Esophagus muscularis mucosa (tissue), 4 donors: ENCODE data around the gene CYB5R2. TPM values are rescaled to one million over a fixed set of nuclear protein-coding genes. Genes with fewer than 3 reads are reported as not detected.

Experiments used
- DNase-seq: peaks from one replicate; pipeline ENCODE4 v3.0.0-alpha.2; 2017; ENCODE audit errors: extremely low spot score
- H3K27ac ChIP-seq, 4 donors: fragments of 200-600 bp; sonication (generic); replicated peaks in 1 of 4; 1 replicate in 3 of 4; 2 replicates in 1 of 4; pipeline ENCODE4 v1.5.1; 2016 to 2019; ENCODE audit warnings: mild to moderate bottlenecking in 1 of 4
- H3K27me3 ChIP-seq, 4 donors: fragments of 200-600 bp; sonication (generic); one replicate each; pipeline versions ENCODE4 v1.5.1 to v1.6.0; 2016 to 2019
- H3K36me3 ChIP-seq, 4 donors: fragments of 200-600 bp; sonication (generic); one replicate each; pipeline ENCODE4 v1.5.1; 2016 to 2019
- H3K4me1 ChIP-seq, 4 donors: fragments of 200-600 bp; sonication (generic); one replicate each; pipeline ENCODE4 v1.5.1; 2016 to 2019
- H3K4me3 ChIP-seq, 4 donors: fragments of 200-600 bp; sonication (generic); 1 replicate in 2 of 4; 2 replicates in 2 of 4; pipeline ENCODE4 v1.5.1; 2016 to 2019; ENCODE audit warnings: mild to moderate bottlenecking in 4 of 4, moderate library complexity in 1 of 4
- H3K9me3 ChIP-seq, 4 donors: fragments of 200-600 bp; sonication (generic); 1 replicate in 3 of 4; 2 replicates in 1 of 4; pipeline ENCODE4 v1.5.1; 2016 to 2019
- CTCF ChIP-seq, 3 experiments: fragments of 200-600 bp in 2 of 3; fragments of 450-650 bp in 1 of 3; sonication (generic) in 2 of 3; IDR thresholded peaks; one replicate each; pipeline ENCODE4 v1.5.1; 2017 to 2019; ENCODE audit warnings: antibody characterized with exemption in 3 of 3, mild to moderate bottlenecking in 2 of 3, moderate library complexity in 1 of 3
- EP300 ChIP-seq: sonication (generic); formaldehyde crosslinking; IDR thresholded peaks from one replicate; pipeline ENCODE4 v1.6.1; 2017; ENCODE audit warnings: antibody characterized with exemption
- POLR2A ChIP-seq: fragments of 450-650 bp; IDR thresholded peaks from one replicate; pipeline ENCODE4 v1.6.1; 2017; ENCODE audit warnings: antibody characterized with exemption, moderate library complexity, mild to moderate bottlenecking, low read depth
- POLR2AphosphoS5 ChIP-seq, 2 donors: sonication (generic); formaldehyde crosslinking; IDR thresholded peaks; one replicate each; pipeline ENCODE4 v1.6.1; 2017; ENCODE audit warnings: antibody characterized with exemption in 2 of 2
- WGBS: methylation state at CpG from one replicate; pipeline ENCODE4 v1.1.5; 2018; 5-methylcytosine and 5-hydroxymethylcytosine counted together
- intact Hi-C: fragments of 100-400 bp; cut with DNase I; formaldehyde crosslinking; loops from one replicate; pipeline ENCODE4 v1.15.1; 2023
- total RNA-seq, 4 donors: library from RNA; depleted of rRNA; stranded (reverse); fragments of >200 nt; gene quantifications; one replicate each; pipeline versions ENCODE4 v1.1.0 to v1.2.1, GENCODE V29; 2016

The CYB5R2 gene
- 1 to 10 TPM; 2.2 to 4.2 (median 2.6) TPM for total RNA-seq

- Histone ChIP-seq H3K9me3 (no peaks in the 10 kb centered on the region), H3K27ac (peak within 1 kb of the TSS; percentile 34 to 71 (median 57)), H3K36me3 (no peaks in the 10 kb centered on the region), H3K4me1 (peaks cover 14 to 20% (median 18%) of the 10 kb centered on the region in 4 donors), H3K4me3 (peak within 1 kb of the TSS; percentile 52 to 62 (median 56)), H3K27me3 (peaks cover 0 to 48% (median 6%) of the 10 kb centered on the region in 4 donors)
- WGBS: 33% methylated on average over 8 of the region's 40 CpGs
- intact Hi-C loops: no loop called here
- no peak for TF ChIP-seq EP300
- peak in 1 of 2 donors; percentile 29 for TF ChIP-seq POLR2AphosphoS5 (IDR thresholded peaks at IDR 0.05)
- DNase-seq: no peak
Observed at GRCh38 chr11:7672960-7673723, at the start of gene CYB5R2. CYB5R2 (minus strand) TSS chr11:7673500; CDS start chr11:7672825, 675 bp downstream.

DNA sequence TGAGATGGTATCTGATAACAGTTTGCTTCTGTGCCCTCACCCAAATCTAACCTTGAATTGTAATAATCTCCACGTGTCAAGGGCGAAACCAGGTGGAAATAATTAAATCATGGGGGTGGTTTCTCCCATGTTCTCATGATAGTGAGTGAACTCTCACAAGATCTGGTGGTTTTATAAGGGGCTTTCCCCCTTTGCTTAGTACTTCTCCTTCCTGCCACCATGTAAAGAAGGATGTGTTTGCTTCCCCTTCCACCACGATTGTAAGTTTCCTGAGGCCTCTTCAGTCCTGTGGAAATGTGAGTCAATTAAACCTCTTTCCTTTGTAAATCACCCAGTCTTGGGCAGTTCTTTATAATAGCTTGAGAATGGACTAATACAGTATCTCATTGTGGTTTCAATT lies 41.5 kb upstream of the CYB5R2 start:
- intact Hi-C loops: no loop called here
- Histone ChIP-seq H3K4me1 (no peaks in the 10 kb centered on the region), H3K27me3 (no peaks in the 10 kb centered on the region), H3K27ac (no peak overlapping the region), H3K36me3 (no peaks in the 10 kb centered on the region), H3K9me3 (peaks cover 0 to 3% (median 0%) of the 10 kb centered on the region in 4 donors), H3K4me3 (no peak overlapping the region)
- DNase-seq: no peak
- no peak for TF ChIP-seq CTCF (IDR thresholded peaks at IDR 0.05)
- TF ChIP-seq EP300: no peak
- TF ChIP-seq POLR2AphosphoS5 (IDR thresholded peaks at IDR 0.05): no peak
- TF ChIP-seq POLR2A: no peak
- 60% methylated on average over 3 of the region's 3 CpGs for WGBS

GRCh38 chr11:7706377-7706776 lies 33.1 kb upstream of the CYB5R2 start, which contains the start of gene OVCH2:
OVCH2 (minus strand) TSS chr11:7706477; CDS start chr11:7706394, 83 bp downstream.
- no peak for DNase-seq
- Histone ChIP-seq H3K36me3 (no peaks in the 10 kb centered on the region), H3K4me1 (peaks cover 0 to 3% (median 0%) of the 10 kb centered on the region in 4 donors), H3K4me3 (no peak within 1 kb of the TSS), H3K27ac (no peak within 1 kb of the TSS), H3K27me3 (no peaks in the 10 kb centered on the region), H3K9me3 (no peaks in the 10 kb centered on the region)
- intact Hi-C loops: no loop called here
- no peak for TF ChIP-seq POLR2AphosphoS5 (IDR thresholded peaks at IDR 0.05)
- no peak for TF ChIP-seq POLR2A
- no peak for TF ChIP-seq EP300
- TF ChIP-seq CTCF (IDR thresholded peaks at IDR 0.05): no peak
- 68% methylated on average over 2 of the region's 2 CpGs for WGBS

GRCh38 chr11:7703740-7704139 lies 30.4 kb upstream of the CYB5R2 start:
- no peaks in the 10 kb centered on the region for H3K27me3 ChIP-seq
- TF ChIP-seq POLR2AphosphoS5 (IDR thresholded peaks at IDR 0.05) (no peak), POLR2A (no peak), CTCF (IDR thresholded peaks at IDR 0.05) (no peak), EP300 (no peak)
- H3K36me3 ChIP-seq: no peaks in the 10 kb centered on the region
- H3K4me1 ChIP-seq: peaks cover 0 to 3% (median 0%) of the 10 kb centered on the region in 4 donors
- intact Hi-C loops: no loop called here
- 87% methylated on average over 5 of the region's 5 CpGs for WGBS
- DNase-seq: no peak
- H3K9me3 ChIP-seq: no peaks in the 10 kb centered on the region
- H3K4me3 ChIP-seq: no peak overlapping the region
- no peak overlapping the region for H3K27ac ChIP-seq

DNA sequence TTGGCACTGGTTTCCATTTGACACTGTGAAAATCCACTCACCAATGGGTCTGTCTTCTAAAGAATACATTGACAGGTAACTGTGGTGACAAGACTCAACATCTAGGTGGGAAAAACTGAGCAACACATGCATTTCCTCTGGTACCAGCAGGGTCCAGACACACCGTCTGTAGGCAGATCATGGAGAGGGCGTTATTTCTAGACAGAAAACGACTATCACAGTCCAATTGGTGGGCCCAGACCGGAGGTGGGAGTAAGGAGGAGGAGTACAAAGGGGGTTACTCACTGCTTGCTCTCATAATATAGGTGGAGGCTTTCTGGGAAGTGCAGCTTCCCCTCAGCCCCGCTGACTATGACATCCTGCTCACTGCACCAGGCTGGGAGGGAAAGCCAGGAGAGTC lies 23.1 kb upstream of the CYB5R2 start:
- H3K4me3 ChIP-seq: no peak overlapping the region
- peaks cover 0 to 19% (median 0%) of the 10 kb centered on the region in 4 donors for H3K27me3 ChIP-seq
- TF ChIP-seq EP300: no peak
- TF ChIP-seq POLR2AphosphoS5 (IDR thresholded peaks at IDR 0.05): no peak
- no peak for TF ChIP-seq POLR2A
- no peak for TF ChIP-seq CTCF (IDR thresholded peaks at IDR 0.05)
- intact Hi-C loops: loop anchor here (10.0 kb wide), 1 partner anchor 602 kb away; no protein-coding TSS in a partner anchor
- no peaks in the 10 kb centered on the region for H3K36me3 ChIP-seq
- DNase-seq: no peak
- H3K9me3 ChIP-seq: no peaks in the 10 kb centered on the region
- 75% methylated on average over 5 of the region's 5 CpGs for WGBS
- H3K4me1 ChIP-seq: no peaks in the 10 kb centered on the region
- no peak overlapping the region for H3K27ac ChIP-seq
